Measurements from ENCODE around the gene ZNF221.

Gene ZNF221

GRCh38 chr19:44005973-44006372 lies 54.9 kb downstream of the ZNF221 start:
- DNase-seq (ENCODE audit: low read depth): peak; percentile 64
- no peak overlapping the region for H3K4me3 ChIP-seq (ENCODE audit: control insufficient read depth, low read depth, low read length)
- no peak for TF ChIP-seq CTCF (conservative IDR thresholded peaks at IDR 0.05; ENCODE audit: control insufficient read depth, insufficient read depth, low read depth, low read length)

GRCh38 chr19:44007473-44007872 lies 56.4 kb downstream of the ZNF221 start:
- no peak for DNase-seq (ENCODE audit: low read depth)
- no peak overlapping the region for H3K4me3 ChIP-seq (ENCODE audit: control insufficient read depth, low read depth, low read length)
- no peak for TF ChIP-seq CTCF (conservative IDR thresholded peaks at IDR 0.05; ENCODE audit: control insufficient read depth, insufficient read depth, low read depth, low read length)

- no peak for TF ChIP-seq CTCF (conservative IDR thresholded peaks at IDR 0.05; ENCODE audit: control insufficient read depth, insufficient read depth, low read depth, low read length)
- H3K4me3 ChIP-seq (ENCODE audit: control insufficient read depth, low read depth, low read length): no peak overlapping the region
- DNase-seq (ENCODE audit: low read depth): no peak
Observed at GRCh38 chr19:44010468-44010867, 59.4 kb downstream of the ZNF221 start.
